Measurements from ENCODE around the gene KRT37.

GRCh38 chr17:41417576-41418015, 6.8 kb downstream of the KRT37 start:
- no peak for TF ChIP-seq ZNF547 (CRISPR knock-in tag; IDR thresholded peaks at IDR 0.05)
- TF ChIP-seq, protein P1, sequence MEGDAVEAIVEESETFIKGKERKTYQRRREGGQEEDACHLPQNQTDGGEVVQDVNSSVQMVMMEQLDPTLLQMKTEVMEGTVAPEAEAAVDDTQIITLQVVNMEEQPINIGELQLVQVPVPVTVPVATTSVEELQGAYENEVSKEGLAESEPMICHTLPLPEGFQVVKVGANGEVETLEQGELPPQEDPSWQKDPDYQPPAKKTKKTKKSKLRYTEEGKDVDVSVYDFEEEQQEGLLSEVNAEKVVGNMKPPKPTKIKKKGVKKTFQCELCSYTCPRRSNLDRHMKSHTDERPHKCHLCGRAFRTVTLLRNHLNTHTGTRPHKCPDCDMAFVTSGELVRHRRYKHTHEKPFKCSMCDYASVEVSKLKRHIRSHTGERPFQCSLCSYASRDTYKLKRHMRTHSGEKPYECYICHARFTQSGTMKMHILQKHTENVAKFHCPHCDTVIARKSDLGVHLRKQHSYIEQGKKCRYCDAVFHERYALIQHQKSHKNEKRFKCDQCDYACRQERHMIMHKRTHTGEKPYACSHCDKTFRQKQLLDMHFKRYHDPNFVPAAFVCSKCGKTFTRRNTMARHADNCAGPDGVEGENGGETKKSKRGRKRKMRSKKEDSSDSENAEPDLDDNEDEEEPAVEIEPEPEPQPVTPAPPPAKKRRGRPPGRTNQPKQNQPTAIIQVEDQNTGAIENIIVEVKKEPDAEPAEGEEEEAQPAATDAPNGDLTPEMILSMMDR (CRISPR knock-in tag; IDR thresholded peaks at IDR 0.05), result peak; percentile 58
- no peak for TF ChIP-seq POLR2AphosphoS5 (IDR thresholded peaks at IDR 0.05; ENCODE audit: low read depth, low read length)
- no peak for TF ChIP-seq ZZZ3 (CRISPR knock-in tag; IDR thresholded peaks at IDR 0.05; ENCODE audit: borderline replicate concordance)
- TF ChIP-seq, protein P2, sequence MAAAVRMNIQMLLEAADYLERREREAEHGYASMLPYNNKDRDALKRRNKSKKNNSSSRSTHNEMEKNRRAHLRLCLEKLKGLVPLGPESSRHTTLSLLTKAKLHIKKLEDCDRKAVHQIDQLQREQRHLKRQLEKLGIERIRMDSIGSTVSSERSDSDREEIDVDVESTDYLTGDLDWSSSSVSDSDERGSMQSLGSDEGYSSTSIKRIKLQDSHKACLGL (CRISPR knock-in tag; IDR thresholded peaks at IDR 0.05), result no peak
- no peak for TF ChIP-seq ZNF3 (CRISPR knock-in tag; IDR thresholded peaks at IDR 0.05)
- TF ChIP-seq EZH2 (conservative IDR thresholded peaks at IDR 0.05; ENCODE audit: low read depth, low read length), result no peak
- no peak for TF ChIP-seq EHMT2 (IDR thresholded peaks at IDR 0.05; ENCODE audit: borderline replicate concordance, low read depth, low read length)
- no peak for TF ChIP-seq ZNF747 (CRISPR knock-in tag; IDR thresholded peaks at IDR 0.05; ENCODE audit: borderline replicate concordance)
- TF ChIP-seq POLR2A (IDR thresholded peaks at IDR 0.05; ENCODE audit: insufficient read depth in 1 of 2, low read depth in 2 of 2, low read length in 2 of 2), result no peak

Data from HepG2 (cell line).